Measurements from ENCODE around the gene RWDD4. TPM values are rescaled to one million over a fixed set of nuclear protein-coding genes. Genes with fewer than 3 reads are reported as not detected.

Gene RWDD4
- total RNA-seq, 1 experiment from 2014 or later = 16.8 TPM

DNA sequence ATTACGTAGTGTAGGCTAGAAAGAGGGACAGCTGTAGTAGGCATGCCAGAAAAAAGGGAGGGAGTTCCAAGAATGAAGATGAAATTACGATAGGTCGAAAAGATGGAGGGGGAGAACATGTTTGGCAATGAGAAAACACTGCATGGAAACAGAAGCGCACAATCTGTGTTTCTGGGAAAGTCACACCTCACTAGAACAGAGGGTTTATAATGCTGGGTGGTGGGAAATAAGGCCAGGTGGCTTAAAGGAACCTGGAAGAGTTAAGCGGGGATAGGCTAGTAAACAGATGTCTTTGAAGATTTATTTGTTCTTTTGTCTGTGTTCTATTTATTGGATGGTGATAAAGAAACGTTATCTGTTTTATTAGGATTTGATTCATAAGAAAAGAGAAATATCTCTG, 29.2 kb upstream of the RWDD4 start:
- H3K4me3 ChIP-seq = no peak overlapping the region
- BruUV-seq (replicated peaks) = no TSS peak
- H3K4me2 ChIP-seq = no peak overlapping the region
- no peaks in the 10 kb centered on the region for H3K9me3 ChIP-seq (ENCODE audit: insufficient read depth, low read depth)
- no peak for DNase-seq
- no peaks in the 10 kb centered on the region for H3F3A ChIP-seq (ENCODE audit: insufficient read depth, low read depth)
- H3K27ac ChIP-seq = no peak overlapping the region
- H3K36me3 ChIP-seq (ENCODE audit: low read depth) = no peaks in the 10 kb centered on the region
- intact Hi-C loops (cut with micrococcal nuclease; ENCODE audit: unreplicated experiment) = no loop called here
- H3K79me2 ChIP-seq (ENCODE audit: low read depth) = no peaks in the 10 kb centered on the region
- TF ChIP-seq, protein P1, sequence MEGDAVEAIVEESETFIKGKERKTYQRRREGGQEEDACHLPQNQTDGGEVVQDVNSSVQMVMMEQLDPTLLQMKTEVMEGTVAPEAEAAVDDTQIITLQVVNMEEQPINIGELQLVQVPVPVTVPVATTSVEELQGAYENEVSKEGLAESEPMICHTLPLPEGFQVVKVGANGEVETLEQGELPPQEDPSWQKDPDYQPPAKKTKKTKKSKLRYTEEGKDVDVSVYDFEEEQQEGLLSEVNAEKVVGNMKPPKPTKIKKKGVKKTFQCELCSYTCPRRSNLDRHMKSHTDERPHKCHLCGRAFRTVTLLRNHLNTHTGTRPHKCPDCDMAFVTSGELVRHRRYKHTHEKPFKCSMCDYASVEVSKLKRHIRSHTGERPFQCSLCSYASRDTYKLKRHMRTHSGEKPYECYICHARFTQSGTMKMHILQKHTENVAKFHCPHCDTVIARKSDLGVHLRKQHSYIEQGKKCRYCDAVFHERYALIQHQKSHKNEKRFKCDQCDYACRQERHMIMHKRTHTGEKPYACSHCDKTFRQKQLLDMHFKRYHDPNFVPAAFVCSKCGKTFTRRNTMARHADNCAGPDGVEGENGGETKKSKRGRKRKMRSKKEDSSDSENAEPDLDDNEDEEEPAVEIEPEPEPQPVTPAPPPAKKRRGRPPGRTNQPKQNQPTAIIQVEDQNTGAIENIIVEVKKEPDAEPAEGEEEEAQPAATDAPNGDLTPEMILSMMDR (conservative IDR thresholded peaks at IDR 0.05) = no peak
- TF ChIP-seq EZH2 (IDR thresholded peaks at IDR 0.05; ENCODE audit: low read depth) = no peak
- no peaks in the 10 kb centered on the region for H3K9me2 ChIP-seq (ENCODE audit: insufficient read depth)
- no peaks in the 10 kb centered on the region for H3K4me1 ChIP-seq (replicated peaks; ENCODE audit: insufficient read depth)
- H2AFZ ChIP-seq = no peak overlapping the region
- no peaks in the 10 kb centered on the region for H4K20me1 ChIP-seq (ENCODE audit: insufficient read depth)
- H3K27me3 ChIP-seq (ENCODE audit: insufficient read depth, low read depth) = no peaks in the 10 kb centered on the region
- ChIA-PET POLR2A (ENCODE audit: unreplicated experiment) (no interaction called here), CTCF (no interaction called here)

DNA sequence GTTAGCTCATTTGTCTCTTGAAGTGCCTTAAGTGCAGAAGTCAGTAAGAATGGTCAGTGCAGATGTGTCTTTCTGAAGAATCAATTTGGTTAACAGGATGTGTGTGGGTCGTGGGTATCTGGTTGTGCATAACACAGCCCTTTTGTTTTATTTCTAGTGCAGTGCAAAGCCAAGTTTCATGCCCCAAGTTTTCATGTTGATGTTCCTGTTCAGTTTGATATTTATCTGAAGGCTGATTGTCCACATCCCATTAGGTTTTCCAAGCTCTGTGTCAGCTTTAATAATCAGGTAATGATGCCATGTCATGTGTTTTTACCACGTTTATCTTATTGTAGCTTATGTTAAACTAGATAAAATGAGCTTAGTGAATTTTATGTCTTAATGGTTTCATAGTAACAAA, 27.5 kb upstream of the RWDD4 start:
- no TSS peak for BruUV-seq (replicated peaks)
- H3F3A ChIP-seq (ENCODE audit: insufficient read depth, low read depth) = no peaks in the 10 kb centered on the region

DNA sequence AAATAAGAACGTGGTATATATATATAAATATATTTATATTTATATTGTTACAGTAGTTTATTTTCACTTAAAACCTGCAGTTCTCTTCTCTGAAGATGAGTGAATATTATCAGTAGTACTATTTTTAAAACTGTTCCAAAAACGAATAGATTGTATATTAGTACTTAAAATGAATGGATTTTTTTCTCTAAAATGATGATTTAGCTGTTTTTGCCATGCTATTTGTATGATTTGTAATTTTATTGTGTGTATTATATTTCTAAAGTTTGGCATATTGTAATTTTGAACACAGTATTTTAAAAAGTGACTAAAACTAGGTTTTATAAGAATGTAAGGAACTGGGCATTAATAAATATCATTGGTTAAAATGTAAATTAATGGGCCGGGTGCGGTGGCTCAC, 22.1 kb upstream of the RWDD4 start:
- no peaks in the 10 kb centered on the region for H3K9me3 ChIP-seq (ENCODE audit: insufficient read depth, low read depth)
- no peaks in the 10 kb centered on the region for H3K36me3 ChIP-seq (ENCODE audit: low read depth)
- TF ChIP-seq, protein P1 (conservative IDR thresholded peaks at IDR 0.05) = no peak
- TF ChIP-seq EZH2 (IDR thresholded peaks at IDR 0.05; ENCODE audit: low read depth) = no peak
- no peaks in the 10 kb centered on the region for H3F3A ChIP-seq (ENCODE audit: insufficient read depth, low read depth)
- ChIA-PET POLR2A (ENCODE audit: unreplicated experiment) (no interaction called here), CTCF (no interaction called here)
- H3K4me3 ChIP-seq = no peak overlapping the region
- no peaks in the 10 kb centered on the region for H3K9me2 ChIP-seq (ENCODE audit: insufficient read depth)
- BruUV-seq (replicated peaks) = no TSS peak
- no peaks in the 10 kb centered on the region for H3K79me2 ChIP-seq (ENCODE audit: low read depth)
- no peak overlapping the region for H3K27ac ChIP-seq
- intact Hi-C loops (cut with micrococcal nuclease; ENCODE audit: unreplicated experiment) = no loop called here
- no peaks in the 10 kb centered on the region for H3K4me1 ChIP-seq (replicated peaks; ENCODE audit: insufficient read depth)
- no peak for DNase-seq
- no peak overlapping the region for H3K4me2 ChIP-seq
- H3K27me3 ChIP-seq (ENCODE audit: insufficient read depth, low read depth) = no peaks in the 10 kb centered on the region
- no peak overlapping the region for H2AFZ ChIP-seq
- no peaks in the 10 kb centered on the region for H4K20me1 ChIP-seq (ENCODE audit: insufficient read depth)

More for the DNA sequence above, 27.5 kb upstream of the RWDD4 start:
- POLR2A ChIA-PET (ENCODE audit: unreplicated experiment) = no interaction called here
- H3K9me2 ChIP-seq (ENCODE audit: insufficient read depth) = no peaks in the 10 kb centered on the region
- intact Hi-C loops (cut with micrococcal nuclease; ENCODE audit: unreplicated experiment) = no loop called here
- TF ChIP-seq, protein P1 (conservative IDR thresholded peaks at IDR 0.05) = no peak
- no peaks in the 10 kb centered on the region for H3K9me3 ChIP-seq (ENCODE audit: insufficient read depth, low read depth)
- DNase-seq = no peak
- no peak overlapping the region for H2AFZ ChIP-seq
- CTCF ChIA-PET = no interaction called here
- H3K4me2 ChIP-seq = no peak overlapping the region
- H3K4me1 ChIP-seq (replicated peaks; ENCODE audit: insufficient read depth) = no peaks in the 10 kb centered on the region
- H3K36me3 ChIP-seq (ENCODE audit: low read depth) = no peaks in the 10 kb centered on the region
- no peak overlapping the region for H3K27ac ChIP-seq
- no peak overlapping the region for H3K4me3 ChIP-seq
- H3K27me3 ChIP-seq (ENCODE audit: insufficient read depth, low read depth) = no peaks in the 10 kb centered on the region
- no peaks in the 10 kb centered on the region for H3K79me2 ChIP-seq (ENCODE audit: low read depth)
- H4K20me1 ChIP-seq (ENCODE audit: insufficient read depth) = no peaks in the 10 kb centered on the region
